ENCODE results near the gene SP2.

The SP2 gene

DNA sequence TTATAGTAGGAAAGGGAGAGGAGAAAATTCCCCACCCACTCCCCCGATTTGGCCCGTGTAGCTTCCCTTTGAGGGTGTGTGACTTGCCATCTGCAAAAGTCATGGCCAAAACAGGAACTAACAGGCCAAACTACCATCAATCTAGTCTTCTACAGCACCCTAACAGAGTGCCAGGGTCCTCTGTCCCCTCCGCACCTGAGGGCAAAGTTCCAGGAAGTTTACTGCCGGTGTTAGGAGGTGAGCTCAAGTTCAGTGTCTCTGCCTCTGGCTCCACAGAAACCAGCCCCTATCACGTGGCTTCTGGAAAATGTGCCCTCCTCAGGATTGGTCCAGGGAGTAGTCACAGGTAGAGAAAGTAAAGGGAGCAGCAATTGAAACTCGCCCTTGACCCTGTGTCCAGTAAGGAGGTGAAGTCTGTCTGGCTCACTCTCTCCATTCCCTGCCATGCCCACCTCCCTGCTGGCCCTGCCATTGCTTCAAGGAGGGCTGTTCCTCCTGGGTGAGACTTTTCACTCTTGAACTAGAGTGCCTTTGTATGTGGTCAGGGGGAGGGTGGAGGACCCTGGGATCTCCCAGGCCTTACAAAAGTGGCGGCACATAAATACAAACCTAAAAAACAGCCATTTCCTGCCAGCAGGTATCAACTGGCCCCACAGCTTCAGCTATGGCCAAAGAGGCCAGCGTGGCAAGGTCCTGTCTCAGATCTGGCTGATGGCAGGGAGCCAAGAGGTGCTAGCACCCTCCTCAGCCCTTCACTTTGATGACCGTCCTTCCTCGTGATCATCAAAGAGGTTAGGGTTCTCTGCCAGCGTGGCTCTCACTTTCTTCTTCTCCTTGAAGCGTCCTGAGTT lies 56.4 kb downstream of the SP2 start:
- no peak for DNase-seq

DNA sequence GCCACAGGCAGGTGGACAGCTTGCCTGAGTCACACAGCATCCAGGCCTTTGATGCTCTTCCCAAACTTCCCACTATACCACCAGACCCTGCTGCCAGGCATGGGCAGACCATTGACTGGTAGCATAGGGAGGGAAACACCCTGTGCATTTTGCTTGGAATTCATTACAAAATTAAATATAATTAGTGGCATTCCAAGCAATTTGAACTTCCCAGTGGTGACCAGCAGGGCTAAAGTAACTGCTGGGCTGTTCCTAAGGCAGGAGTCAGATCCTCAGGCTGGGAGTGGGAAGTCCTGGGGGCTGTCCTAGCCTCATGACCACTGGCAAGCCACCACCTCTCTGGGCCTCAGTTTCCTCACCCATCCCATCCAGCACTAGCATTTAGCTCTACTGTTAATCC lies 57.9 kb downstream of the SP2 start:
- DNase-seq, result no peak

DNA sequence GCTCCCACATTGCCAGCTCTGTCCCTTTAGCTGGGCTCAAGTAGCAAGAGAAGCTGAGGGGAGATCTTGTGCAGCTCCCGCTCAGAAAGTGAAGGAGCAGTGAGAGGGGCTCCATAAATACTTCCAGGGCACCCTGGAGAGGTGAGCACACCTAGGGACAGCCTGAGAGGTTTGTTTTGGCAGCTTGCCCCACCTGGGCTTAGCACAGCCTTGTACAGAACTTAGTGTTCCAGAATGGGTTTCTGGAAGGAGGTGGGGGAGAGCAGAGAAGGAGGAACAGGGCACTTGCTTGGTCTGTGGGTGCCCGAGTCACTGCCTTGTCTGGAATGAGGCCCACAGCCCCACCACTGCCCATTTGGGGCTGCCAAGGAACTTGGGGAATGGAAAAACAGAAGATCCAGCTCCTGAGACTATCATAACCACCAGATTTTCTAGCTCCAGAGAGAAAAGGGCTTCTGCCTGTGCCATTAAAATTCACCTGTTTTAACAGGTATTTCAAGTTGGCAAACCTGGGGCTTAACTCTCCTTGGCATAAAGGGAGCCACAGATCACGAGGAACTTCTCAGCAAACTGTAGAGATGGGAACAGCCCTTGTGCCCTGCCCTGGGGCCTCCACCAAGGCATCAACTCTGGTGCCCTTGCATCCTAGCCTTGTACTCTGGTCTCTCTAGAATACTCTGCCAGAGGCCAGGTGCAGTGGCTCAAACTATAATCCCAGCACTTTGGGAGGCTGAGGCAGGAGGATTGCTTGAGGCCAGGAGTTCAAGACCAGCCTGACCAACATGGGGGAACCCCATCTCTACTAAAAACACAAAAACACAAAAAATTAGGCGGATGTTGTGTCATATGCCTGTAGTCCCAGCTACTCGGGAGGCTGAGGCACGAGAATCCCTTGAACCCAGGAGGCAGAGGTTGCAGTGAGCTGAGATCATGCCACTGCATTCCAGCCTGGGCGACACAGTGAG lies 59.7 kb downstream of the SP2 start:
- DNase-seq, result no peak

DNA sequence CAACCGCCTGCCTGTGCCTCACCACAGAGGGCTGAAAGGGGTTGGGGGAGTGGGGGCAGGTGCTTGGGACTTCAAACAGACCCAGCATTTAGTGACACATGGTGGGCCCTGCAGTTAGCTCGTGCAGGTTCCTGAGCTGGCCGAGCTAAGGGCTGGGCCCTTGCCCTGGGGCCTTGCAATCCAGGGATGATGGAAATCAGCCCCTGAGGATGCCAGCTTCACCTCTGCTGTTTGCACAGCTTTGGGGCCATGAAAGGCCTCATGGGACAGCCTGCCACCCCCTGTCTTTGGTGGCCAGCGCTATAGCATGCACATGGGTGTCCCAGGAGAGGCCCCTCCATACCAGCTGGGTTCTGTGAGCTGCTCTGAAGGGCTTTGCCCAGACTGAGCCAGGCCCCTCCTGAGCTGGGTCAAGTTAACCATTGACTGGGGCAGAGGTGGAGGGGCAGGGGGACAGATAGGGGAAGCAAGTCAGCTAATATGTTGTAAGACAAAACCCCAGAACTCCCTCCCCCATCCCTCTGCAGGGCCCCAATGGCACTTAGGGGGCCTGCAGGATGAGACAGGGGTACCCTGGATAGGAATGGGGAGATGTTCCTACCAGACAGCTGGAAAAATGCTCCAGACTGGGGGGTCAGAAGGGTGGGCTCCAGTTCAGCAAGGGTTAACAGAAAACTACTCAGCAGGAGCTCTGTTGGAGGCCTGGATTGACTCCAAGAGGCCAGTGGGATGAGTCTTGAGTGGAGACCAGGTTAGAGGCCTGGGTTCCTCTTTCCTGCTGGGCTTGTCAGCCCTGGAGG lies 61.0 kb downstream of the SP2 start:
- DNase-seq, result no peak

DNA sequence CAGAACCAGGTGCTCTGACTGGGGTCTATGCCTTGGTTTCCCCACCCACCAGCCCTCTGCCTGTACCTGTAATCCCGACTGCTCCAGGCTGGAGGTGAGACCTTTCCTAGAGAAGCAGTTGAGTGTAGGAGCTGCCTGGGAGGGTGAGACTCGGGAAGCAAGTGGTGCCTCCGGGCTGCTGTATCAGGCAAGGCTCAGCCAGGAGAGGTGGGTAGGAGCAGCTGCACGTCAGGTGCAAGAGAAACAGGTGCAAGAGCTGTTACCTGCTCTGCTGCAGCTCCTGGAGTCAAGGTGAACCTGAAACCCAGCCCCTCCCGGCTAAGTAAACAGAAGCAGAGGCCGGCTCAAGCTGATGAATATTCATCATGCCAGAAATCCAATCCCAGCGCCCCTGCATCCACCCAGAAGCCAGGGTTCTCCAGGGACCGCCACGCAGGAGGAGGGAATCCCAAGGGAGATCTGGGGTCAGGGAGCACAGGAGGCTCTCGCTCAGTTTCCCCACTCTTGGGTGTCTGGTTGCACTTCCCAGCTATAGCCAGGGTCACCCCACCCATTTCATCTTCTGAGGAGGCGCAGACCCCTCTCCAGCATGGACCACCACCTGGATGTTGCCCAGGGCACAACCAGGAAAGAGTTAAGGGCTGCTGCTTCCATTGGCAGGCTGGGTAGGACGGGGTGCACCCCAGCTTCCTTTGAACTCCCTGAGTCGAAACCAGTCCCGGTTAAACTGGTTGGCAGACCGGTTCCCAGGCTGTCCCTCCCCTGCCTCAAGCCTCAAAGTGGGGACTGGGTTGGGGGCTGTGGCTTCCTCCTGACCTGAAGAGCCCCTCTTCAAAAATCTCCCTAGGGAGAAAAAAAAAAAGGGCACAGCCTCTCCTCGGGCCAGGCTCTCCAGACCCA lies 61.8 kb downstream of the SP2 start, which contains the start of gene PRR15L:
Gene PRR15L (minus strand): TSS at position 293 of the 900 bp plus-strand sequence. CDS start 4,649 bp downstream, outside the sequence.
- DNase-seq, result no peak

DNA sequence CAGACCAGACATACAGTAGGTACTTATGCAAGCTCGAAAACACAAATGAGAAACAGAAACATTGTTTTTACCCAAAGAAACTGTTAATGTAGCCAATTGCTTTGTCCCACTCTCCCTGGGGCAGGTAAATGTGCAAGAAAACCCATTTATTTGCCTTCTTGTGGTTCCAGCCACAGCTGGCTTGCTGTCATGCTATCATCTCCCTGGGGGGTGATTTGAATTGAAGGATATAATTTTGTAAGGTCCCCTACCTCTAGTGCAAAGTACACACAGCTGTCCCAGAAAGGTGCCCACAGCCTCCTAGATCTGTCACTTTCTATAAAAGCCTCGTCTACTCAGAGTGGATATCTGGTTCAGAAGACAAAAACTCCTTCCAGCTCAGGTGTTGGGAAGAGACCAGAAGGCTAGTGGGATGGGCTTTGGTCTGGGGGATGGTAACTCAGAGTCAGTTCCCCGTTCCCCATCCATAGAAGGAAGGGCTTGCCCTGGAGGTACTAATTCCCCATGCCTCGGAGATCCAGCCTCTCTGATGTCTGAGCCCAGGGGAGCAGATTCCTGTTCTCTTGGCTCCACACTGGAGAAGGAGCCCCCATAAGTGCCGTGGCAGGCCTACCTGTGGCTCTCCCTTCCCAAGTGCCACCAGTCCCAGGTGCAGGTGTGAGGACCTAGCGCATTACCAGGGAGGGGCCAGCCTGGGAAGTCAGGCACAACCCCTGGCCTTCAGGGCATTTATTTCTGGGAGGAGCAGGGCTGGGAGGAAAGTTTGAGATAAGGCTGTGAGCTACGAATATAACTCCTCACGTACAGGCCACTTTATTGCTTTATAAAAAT lies 64.0 kb downstream of the SP2 start:
- DNase-seq, result no peak

DNA sequence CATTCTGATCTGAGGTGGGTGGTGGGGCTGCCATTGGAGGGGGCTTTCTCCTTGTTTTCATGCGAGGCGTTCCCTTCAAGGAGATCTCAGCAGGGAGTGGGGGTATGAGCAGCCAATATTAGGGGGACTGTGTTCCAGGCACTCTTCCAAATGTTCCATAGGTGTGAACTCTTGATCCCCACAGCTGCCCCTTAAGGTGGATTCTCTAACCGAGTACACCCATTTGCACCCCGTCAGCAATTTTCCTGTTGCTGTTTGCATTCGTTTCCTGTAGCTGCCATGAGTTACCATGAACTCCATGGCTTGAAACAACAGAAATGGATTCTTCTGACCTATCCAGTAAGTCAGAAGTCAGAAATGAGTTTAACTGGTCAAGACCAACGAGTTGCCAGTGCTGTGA lies 65.4 kb downstream of the SP2 start:
- no peak for DNase-seq

DNA sequence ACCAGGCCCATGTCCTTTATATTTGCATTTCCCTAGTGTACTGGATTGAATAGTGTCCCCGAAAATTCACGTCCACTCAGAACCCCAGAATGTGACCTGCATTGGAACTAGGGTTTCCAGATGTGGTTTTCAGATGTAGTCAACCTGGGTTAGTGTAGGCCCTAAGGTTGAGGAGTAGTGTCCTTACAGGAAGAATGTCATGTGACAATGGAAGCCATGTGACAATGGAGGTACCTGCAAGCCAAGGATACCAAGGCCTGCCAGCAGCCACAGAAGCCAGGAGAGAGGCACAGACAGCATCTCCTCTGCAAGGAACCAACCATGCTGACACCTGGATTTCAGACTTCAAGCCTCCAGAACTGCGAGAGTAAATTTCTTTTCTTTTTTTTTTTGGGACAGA lies 66.9 kb downstream of the SP2 start:
- no peak for DNase-seq

DNA sequence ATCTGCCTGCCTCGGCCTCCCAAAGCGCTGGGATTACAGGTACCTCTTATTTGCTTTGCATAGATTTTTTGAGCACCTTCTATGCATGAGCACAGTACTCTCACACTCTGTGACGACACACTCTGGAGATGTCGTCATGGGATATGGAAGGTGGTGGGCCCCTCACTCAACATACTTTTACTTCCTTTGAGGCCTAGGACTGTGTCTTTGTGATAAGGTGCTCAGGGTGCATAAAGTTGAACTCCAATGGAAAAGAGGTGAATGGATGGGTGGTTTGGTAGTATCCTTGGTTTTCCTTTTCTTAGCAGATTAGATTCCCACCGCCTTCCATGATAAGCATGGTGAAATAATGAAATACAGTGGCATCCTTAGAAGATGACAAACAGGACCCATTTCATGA lies 68.8 kb downstream of the SP2 start:
- no peak for DNase-seq

DNA sequence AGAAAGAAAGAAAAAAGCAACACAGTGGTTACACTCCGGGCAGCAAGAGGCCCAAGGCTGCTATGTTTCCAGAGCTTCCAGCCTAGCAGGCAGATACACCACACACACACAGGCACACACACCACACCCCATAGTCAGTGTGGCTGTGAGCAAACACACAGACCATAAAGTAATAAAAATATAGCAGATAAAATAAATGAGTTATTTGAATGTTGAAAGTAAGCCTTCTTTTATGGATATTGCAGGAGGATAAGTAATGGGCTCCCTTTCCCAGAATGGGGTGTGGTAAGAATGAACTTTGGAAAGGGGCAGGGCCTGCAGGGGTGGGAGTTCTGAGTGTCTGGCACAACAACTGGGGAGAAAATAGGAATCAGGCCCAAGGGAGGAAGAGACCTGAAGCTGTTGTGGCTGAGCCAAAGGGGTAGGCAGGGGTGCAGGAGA lies 70.1 kb downstream of the SP2 start:
- DNase-seq, result no peak

DNA sequence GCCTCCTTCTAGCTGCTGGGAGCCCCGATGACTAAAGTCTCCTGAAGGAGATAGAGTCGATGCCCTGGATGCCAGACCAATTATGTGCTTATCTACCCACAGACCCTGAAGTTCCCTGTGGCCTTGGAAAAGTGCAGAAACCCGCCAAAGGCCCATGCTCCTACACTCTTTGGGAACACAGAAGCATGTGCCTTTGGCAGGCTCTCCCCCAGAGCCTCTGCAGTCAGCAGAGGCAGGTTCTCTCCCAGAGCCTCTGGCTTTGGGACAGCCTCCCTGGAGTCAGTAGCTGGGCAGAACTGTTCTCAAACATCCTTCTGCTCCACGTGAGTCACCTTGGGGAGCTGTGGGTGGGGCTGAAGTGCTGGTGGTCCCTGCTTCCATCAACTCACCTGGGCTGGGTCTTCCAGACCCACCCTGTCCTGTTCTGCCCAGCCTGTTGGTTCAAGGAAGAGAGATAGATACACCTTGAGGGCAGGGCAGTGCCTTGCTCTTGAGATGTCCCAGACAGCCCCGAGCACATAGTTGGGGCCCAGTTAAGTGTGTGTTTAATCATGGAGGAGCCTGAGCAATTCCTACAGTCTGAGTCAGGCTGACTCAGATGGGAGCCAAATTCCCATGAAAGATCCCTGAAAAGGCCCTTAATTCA lies 71.7 kb downstream of the SP2 start:
- DNase-seq, result no peak

DNA sequence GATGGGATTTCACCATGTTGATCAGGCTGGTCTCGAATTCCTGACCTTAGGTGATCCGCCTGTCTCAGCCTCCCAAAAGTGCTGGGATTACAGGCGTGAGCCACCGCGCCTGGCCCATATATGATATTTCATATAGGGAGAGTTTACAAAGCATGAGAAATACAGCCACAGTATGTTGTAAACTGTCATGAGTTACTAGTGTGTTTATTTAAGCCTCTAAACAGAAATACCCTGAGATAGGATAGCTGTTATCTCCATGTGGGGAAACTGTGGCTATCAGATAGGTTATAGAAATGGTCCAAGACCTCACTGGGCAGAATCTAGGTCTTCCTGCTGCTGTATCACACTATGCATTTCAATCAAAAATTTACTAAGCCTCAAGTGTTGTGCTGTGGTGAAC lies 72.8 kb downstream of the SP2 start:
- DNase-seq, result no peak

DNA sequence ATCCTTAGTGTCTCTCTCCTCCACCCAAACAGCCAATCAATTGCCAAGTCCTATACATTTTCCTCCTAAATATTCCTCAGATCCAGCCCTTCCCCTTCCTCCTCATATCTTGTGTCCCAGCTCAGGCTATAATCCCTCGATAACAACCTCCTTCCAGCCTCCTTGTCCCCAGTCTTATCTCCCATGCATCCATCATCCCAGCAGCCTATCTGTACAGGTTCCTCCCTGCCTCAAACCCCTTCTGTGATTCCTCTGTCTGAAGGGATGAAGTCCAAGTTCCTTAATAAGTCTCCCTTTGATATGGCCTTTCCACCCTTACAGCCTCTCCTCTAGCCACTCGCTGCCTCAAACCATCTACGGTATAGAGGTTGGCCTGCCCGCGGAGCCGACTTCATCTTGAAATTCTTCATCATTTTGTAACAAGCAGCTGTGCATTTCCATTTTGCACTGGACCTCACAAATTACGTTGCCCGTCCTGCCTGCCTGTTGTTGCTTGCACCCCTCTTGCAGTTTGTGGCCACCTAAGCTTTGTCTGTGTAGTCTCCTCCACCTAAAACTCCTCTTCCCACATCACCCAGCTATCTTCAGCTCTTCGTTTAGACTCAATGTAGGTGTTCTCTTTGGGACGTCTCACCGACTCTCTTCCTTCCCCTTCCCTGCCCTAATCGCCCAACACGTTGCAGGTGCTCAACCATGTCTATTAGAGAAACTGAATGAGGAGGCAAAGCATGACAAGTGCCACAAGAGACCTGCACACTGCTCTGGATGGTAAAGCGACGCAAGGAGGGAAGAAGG lies 74.1 kb downstream of the SP2 start:
- no peak for DNase-seq

DNA sequence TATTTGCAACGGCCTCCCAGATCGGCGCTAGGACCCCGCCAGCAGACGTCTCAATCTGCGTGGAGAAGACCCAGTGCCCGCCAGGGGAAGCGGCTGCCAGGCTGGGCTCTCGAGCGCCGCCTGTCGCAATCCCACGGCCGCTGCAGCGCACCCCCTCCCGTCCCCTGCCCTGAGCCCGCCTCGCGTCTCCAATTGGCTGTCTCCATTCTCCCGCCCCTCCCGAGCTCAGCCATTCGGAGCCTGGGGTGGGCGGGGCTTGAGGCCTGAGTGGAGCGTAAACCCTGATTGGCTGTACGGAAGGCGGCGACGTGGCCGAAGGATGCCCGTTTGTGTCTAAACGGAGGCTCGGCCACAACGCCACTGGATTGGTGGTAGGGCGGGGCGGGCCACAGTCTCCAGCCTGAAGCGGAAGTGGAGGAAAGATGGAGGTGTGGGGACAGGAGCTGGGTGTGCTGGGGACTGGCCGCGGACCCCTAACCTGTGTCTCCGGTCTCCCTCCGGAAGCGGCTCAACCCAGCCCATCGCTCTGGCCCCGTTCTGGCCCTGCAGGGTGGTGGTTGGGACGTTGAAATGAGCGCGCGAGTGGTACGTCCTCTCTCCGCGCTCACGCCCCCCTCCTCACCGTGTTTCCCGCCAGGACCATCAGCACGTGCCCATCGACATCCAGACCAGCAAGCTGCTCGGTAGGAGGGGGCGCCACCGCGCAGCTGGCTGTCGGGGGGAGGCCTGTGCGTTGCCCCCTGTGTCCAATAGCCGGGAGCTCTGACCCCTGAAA lies 74.9 kb downstream of the SP2 start, which contains the start of gene CDK5RAP3:
Gene CDK5RAP3 (plus strand): TSS at position 389 of the 775 bp plus-strand sequence. CDS start 34 bp downstream, at position 423.
- DNase-seq, result peak; percentile 99

DNA sequence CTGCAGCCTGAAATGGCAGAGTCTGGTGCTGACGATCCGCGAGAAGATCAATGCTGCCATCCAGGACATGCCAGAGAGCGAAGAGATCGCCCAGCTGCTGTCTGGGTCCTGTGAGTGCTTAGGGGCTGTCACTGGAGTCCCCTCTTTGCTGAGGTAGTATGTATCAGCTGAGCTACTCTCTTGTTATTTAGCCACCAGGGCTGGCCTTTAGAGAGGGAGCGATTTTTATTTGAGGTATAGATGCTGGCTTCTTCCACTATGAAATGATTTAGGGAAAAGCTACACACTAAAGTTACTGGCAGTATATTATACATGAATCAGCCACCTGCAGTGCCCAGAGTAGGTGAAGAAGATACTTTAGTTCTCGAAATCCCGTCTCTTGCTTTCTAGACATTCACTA lies 77.5 kb downstream of the SP2 start:
- no peak for DNase-seq

DNA sequence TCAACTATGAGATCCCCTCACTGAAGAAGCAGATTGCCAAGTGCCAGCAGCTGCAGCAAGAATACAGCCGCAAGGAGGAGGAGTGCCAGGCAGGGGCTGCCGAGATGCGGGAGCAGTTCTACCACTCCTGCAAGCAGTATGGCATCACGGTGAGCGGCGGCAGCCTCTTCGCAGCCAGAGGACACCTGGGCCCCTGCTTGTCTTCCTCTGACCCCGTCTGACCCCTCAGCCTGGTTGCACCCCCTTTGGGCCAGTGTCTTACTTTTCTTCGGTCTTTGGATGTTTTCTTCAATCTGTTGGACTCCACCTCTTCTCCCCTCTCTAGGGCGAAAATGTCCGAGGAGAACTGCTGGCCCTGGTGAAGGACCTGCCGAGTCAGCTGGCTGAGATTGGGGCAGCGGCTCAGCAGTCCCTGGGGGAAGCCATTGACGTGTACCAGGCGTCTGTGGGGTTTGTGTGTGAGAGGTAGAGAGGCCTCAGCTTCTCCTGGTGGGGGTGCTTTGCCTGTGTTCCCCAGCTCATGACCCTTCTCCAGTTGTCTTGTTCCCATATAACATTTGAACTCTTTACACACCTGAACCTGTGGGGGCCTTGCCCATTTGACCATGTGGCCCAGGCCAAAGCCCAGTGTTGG lies 79.3 kb downstream of the SP2 start:
- no peak for DNase-seq

DNA sequence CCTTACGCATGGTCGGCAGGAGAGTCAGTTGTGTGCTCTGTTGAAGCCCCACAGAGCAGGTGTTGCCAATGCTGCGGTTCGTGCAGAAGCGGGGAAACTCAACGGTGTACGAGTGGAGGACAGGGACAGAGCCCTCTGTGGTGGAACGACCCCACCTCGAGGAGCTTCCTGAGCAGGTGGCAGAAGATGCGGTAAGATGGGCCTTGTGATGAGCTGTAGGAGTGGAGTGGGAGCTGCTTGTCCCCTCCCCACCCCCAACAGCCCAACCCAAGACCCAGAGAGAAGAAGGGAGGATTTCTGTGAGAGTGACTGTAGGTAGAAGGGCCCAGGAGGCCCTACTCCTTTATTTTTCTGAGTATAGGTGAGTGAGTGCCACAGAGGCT lies 79.8 kb downstream of the SP2 start:
- no peak for DNase-seq

DNA sequence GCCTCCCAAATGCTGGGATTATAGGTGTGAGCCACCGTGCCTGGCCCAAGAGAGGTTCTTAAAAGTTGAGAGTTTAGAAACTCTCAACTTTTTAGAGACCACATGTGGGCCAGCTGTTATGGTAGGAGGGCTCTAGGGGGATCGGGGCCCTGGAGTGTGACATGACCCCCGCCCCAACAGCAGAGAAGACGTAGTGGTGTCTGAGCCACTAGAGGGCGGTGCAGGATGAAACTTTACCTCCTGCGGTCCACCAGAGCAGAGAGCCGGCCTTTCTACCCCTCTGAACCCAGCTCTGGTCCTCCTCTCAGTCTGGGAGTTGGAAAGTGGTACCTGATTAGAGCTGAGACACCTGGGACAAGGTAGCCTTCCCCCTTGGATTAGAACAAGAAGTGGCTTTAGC lies 82.3 kb downstream of the SP2 start:
- peak; percentile 45 to 63 for DNase-seq
